DMS153 treated with DMSO at 0.1 percent for 48 hours (cell line): ENCODE measurements around the gene ZNF672.
"Not testable (repeated sequence)": the region's sequence is repeated elsewhere in the genome, so short reads cannot be mapped to it uniquely, and the experiment has no call there.

ENCODE experiments used
- DNase-seq: peaks from one replicate; lab custom pipeline; 2025; ENCODE audit not compliant: unreplicated experiment; lab: John Stamatoyannopoulos, UW

Gene ZNF672

GRCh38 chr1:248852481-248853405 is 14.7 kb downstream of the ZNF672 start:
- no peak for DNase-seq

- no peak for DNase-seq
Measured at GRCh38 chr1:248853663-248854375, 15.8 kb downstream of the ZNF672 start.

GRCh38 chr1:248855580-248855979 is 17.6 kb downstream of the ZNF672 start:
- DNase-seq, result no peak

DNA sequence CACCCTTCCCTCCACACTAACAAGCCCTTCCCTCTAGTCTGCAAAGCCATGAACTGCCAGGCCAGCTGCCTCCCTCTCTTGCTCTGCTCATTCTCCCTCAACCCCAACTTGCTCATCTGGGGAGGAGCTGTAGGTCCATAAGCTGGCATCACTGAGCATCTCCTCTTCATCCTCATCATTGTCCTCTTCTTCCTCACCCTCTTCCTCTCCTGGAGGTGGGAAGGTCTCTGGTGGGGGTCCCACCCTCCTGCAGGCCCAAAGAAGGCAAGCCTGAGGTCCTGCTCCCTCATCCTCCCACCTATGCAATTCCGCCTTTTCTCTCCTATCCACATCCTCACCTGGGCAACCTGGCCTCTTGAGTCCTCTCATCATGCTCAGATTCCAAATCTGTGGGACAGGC is 18.2 kb downstream of the ZNF672 start:
- no peak for DNase-seq

GRCh38 chr1:248857201-248857600 is 19.2 kb downstream of the ZNF672 start:
- no peak for DNase-seq

GRCh38 chr1:248857749-248858095 is 19.7 kb downstream of the ZNF672 start:
- no peak for DNase-seq

- peak; percentile 62 for DNase-seq
Measured at GRCh38 chr1:248858096-248858890, 20.3 kb downstream of the ZNF672 start.

- peak; percentile 98 for DNase-seq
Measured at GRCh38 chr1:248858891-248859889, 21.2 kb downstream of the ZNF672 start, which contains the start of gene ZNF692. Gene ZNF692, minus strand, starts transcription at chr1:248859085. Its CDS starts 776 bp downstream, at chr1:248858309.

DNA sequence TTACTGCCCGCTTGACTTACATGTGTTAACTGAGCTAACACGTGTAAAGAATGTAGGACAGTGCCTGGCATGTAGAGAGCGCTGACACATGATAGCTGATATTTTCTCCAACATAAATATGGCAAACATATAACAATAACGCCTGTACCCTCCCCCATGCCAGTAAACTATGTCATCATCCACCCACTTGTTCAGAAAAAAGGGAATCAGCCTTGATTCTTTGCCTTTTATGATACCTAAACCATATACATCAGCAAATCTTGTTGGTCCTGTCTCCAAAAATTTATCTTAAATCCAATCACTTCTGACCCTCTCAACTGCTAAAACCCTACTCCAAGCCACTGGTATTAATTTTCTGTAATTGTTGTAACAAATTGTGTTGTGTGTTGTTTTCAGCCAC is 22.0 kb downstream of the ZNF672 start:
- DNase-seq, result no peak

DNA sequence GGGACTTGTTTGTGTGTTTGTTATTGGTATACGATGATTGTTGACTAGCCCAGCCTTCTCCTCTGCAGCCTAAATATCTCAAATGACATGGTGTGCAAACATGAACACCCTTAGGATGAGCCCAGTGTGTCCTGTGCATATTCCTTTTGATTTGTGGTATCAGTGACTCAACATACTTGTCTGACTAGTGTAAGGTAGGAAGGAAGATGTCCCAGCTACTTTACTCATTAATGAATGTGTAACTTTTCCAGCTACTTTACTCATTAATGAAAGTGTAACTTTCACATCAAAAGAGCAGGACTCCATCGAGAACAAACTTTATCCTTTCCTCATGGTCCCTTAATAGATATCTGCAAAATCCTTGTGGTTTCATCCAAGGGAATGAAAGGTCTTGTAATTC is 23.6 kb downstream of the ZNF672 start:
- no peak for DNase-seq

- DNase-seq, result no peak
Measured at GRCh38 chr1:248862695-248862997, 24.6 kb downstream of the ZNF672 start.

DNA sequence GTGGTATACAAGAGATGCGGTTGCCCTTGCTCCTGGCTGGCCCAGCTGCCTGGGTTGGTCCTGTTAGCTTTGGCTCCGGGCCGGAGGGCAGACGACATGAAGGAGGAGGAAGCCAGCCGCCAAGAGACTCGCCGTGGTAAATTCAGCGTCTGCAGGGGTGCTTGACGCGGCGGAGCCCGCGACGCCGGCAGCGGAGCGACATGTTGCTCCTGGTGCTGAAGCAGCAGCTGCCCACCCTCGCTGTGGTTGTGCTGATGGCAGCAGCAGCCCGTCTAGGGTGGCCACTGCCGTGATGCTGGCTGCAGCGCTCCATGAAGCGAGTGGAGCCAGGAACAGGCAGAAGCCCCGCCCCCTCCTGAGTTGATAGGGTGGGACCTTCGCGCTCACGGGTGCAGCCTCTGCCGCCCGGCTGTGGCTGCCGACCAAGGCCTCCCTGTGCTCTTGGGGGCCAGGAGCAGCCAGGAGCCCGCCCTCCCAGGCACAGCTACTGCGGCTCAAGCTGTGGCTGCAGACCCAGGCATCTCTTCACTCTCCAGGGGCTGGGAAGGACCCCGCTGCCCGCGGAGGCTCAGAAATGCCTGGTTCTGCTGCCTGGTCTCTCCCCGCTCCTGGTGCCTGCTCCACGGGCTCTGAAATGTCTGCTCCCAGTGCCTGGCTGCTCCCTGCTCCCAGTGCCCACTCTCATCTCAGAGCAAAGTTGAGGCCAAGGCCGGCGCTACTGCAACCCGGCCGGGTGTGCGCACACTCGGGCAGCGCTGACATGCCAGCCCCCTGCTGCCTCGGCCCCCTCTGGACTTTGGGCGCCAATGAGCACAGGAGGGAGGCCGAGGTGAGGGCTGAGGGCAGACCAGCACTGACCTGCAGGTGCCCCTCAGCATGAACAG is 25.2 kb downstream of the ZNF672 start:
- DNase-seq, result peak; percentile 92

DNA sequence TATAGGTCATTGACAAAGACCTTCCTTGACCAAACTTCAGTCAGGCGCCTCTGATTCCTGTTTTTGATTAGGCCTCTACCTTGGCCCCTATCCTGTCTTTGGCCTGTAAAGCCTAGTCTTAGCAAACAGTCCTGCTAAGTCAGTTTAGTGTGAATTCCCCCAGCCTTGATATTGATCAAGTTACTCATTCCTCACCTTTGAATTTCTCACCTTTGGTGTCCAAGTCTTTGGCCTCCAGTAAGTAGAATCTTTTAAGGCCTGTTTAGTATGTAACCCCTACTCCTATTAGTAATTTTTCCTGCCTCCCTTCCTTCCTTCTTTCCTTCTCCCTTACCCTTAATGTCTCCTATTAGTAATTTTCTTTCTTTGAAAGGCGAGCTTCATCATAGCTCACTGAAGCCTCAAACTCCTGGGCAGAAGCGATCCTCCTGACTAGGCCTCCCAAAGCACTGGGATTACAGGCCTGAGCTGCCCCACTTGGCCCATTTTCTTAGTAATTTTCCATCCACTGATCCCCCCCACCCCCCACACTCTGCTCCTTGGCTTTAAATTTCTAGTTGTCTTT is 33.9 kb downstream of the ZNF672 start:
- no peak for DNase-seq

- peak; percentile 91 for DNase-seq
Measured at GRCh38 chr1:248872752-248873408, 34.9 kb downstream of the ZNF672 start.

DNA sequence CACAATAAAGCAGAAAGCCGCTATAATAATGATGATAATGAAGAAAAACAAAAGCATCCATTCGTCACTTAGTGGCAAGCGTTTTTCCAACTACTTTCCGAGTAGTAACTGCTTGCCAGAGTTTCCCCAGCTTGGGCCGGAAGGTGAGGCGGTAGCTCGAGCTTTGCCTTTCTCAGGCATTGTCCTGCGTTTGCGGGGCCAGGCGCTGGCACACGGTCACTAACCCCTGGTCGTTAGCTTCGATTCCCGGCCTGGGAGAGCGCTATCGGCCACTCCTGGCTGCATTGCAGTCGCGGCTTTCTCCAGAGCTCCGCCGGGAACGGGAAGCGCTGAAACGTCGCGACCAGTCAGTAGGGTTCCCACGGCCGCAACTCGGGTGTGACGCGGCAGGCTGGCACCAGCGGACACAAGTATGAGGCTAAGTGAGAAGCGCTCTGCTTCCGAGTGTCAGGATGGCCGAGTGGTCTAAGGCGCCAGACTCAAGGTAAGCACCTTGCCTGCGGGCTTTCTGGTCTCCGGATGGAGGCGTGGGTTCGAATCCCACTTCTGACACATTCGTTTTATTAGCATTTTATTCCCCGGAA is 35.5 kb downstream of the ZNF672 start:
- DNase-seq, result peak; percentile 99

- DNase-seq, result peak; percentile 99
Measured at GRCh38 chr1:248873993-248874533, 36.0 kb downstream of the ZNF672 start.

- DNase-seq, result no peak
Measured at GRCh38 chr1:248881261-248881660, 43.2 kb downstream of the ZNF672 start.

DNA sequence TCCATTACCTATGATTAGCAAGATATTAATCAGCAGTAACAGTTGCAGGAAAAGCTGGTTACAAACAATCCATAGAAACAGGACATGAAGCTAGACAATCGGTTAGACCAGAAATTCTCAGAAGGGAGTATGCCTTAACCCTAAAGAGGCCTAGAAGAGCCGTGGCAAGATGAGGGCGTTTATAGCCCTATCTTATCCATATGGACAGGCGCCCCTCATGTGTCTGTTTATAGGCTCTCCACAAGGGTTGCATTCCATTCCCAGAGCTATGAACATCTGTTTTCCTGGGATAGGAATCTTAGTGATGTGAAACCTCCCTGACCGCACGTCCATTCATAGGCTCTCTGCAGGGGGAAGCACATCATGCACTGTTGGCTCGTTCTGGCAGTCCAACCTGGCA is 44.4 kb downstream of the ZNF672 start:
- not testable (repeated sequence) for DNase-seq
